Liver (tissue), 9 donors: ENCODE results near the gene TANC1. TPM values are rescaled to one million over a fixed set of nuclear protein-coding genes. Genes with fewer than 3 reads are reported as not detected.

Source experiments
- DNase-seq: peaks from one replicate; pipeline ENCODE4 v3.0.0-alpha.2; 2017; ENCODE audit warnings: low spot score
- H3K27ac ChIP-seq, 2 donors: one replicate each; pipeline ENCODE4 v1.7.0; 2013; ENCODE audit warnings: inconsistent platforms in 2 of 2, low read length in 2 of 2, control low read depth in 1 of 2, low read depth in 1 of 2, mild to moderate bottlenecking in 1 of 2
- H3K27me3 ChIP-seq, 4 donors: one replicate each; pipeline versions ENCODE4 v1.6.1 to v1.7.0; 2013; ENCODE audit warnings: low read length in 3 of 4, inconsistent platforms in 1 of 4, mild to moderate bottlenecking in 1 of 4, moderate library complexity in 1 of 4; ENCODE audit not compliant: control insufficient read depth in 4 of 4, insufficient read depth in 4 of 4
- H3K36me3 ChIP-seq, 4 donors: one replicate each; pipeline versions ENCODE4 v1.6.1 to v1.7.0; 2013; ENCODE audit warnings: low read length in 3 of 4, mild to moderate bottlenecking in 3 of 4, low read depth in 1 of 4, moderate library complexity in 1 of 4; ENCODE audit not compliant: control insufficient read depth in 4 of 4, insufficient read depth in 3 of 4
- H3K4me1 ChIP-seq, 4 donors: one replicate each; pipeline versions ENCODE4 v1.6.1 to v1.7.0; 2013; ENCODE audit warnings: low read length in 3 of 4, mild to moderate bottlenecking in 3 of 4, moderate library complexity in 1 of 4; ENCODE audit not compliant: control insufficient read depth in 4 of 4, insufficient read depth in 4 of 4
- H3K4me3 ChIP-seq, 3 donors: one replicate each; pipeline versions ENCODE4 v1.6.1 to v1.7.0; 2013; ENCODE audit warnings: low read length in 3 of 3, control low read depth in 1 of 3, low read depth in 1 of 3, mild to moderate bottlenecking in 1 of 3
- H3K9ac ChIP-seq, 2 donors: one replicate each; pipeline ENCODE4 v1.7.0; 2013; ENCODE audit warnings: low read length in 2 of 2, mild to moderate bottlenecking in 2 of 2, moderate library complexity in 2 of 2, control low read depth in 1 of 2, low read depth in 1 of 2
- H3K9me3 ChIP-seq, 4 donors: one replicate each; pipeline versions ENCODE4 v1.6.1 to v1.7.0; 2013; ENCODE audit warnings: low read length in 3 of 4; ENCODE audit not compliant: control insufficient read depth in 4 of 4
- CTCF ChIP-seq: fragments of 150-350 bp; IDR thresholded peaks from 2 replicates; pipeline ENCODE4 v1.5.1; 2017; ENCODE audit warnings: improper control_type of control experiment, low read depth, low read length; ENCODE audit not compliant: missing input control
- EGR1 ChIP-seq, 2 donors: IDR thresholded peaks; 2 replicates each; pipeline ENCODE4 v1.6.1; 2016 to 2018; ENCODE audit warnings: antibody characterized with exemption in 2 of 2, low read depth in 2 of 2
- FOXA1 ChIP-seq: IDR thresholded peaks from 2 replicates; pipeline ENCODE4 v1.6.1; 2016; ENCODE audit warnings: antibody characterized with exemption
- FOXA2 ChIP-seq: IDR thresholded peaks from 2 replicates; pipeline ENCODE4 v1.6.1; 2016; ENCODE audit warnings: antibody characterized with exemption
- GABPA ChIP-seq, 2 donors: IDR thresholded peaks in 1 of 2; conservative IDR thresholded peaks in 1 of 2; 2 replicates each; pipeline ENCODE4 v1.6.1; 2016; ENCODE audit warnings: antibody characterized with exemption in 2 of 2, mild to moderate bottlenecking in 1 of 2, moderate library complexity in 1 of 2
- HNF4A ChIP-seq, 2 donors: conservative IDR thresholded peaks; 2 replicates each; pipeline ENCODE4 v1.6.1; 2016; ENCODE audit warnings: antibody characterized with exemption in 2 of 2, mild to moderate bottlenecking in 2 of 2
- HNF4G ChIP-seq: IDR thresholded peaks from 2 replicates; pipeline ENCODE4 v1.6.1; 2016; ENCODE audit warnings: antibody characterized with exemption
- JUND ChIP-seq, 2 donors: IDR thresholded peaks; 2 replicates each; pipeline ENCODE4 v1.6.1; 2016; ENCODE audit warnings: antibody characterized with exemption in 2 of 2
- MAX ChIP-seq: IDR thresholded peaks from 2 replicates; pipeline ENCODE4 v1.6.1; 2016; ENCODE audit warnings: antibody characterized with exemption
- NR2F2 ChIP-seq: IDR thresholded peaks from 2 replicates; pipeline ENCODE4 v1.6.1; 2016; ENCODE audit warnings: antibody characterized with exemption
- RAD21 ChIP-seq, 2 donors: IDR thresholded peaks; 2 replicates each; pipeline ENCODE4 v1.6.1; 2016; ENCODE audit warnings: antibody characterized with exemption in 2 of 2, mild to moderate bottlenecking in 2 of 2
- REST ChIP-seq: IDR thresholded peaks from 2 replicates; pipeline ENCODE4 v1.6.1; 2016; ENCODE audit warnings: antibody characterized with exemption, mild to moderate bottlenecking
- RXRA ChIP-seq, 2 donors: IDR thresholded peaks; 2 replicates each; pipeline ENCODE4 v1.6.1; 2017 to 2018; ENCODE audit warnings: antibody characterized with exemption in 2 of 2, mild to moderate bottlenecking in 1 of 2
- SP1 ChIP-seq: IDR thresholded peaks from 2 replicates; pipeline ENCODE4 v1.6.1; 2018; ENCODE audit warnings: antibody characterized with exemption, mild to moderate bottlenecking
- TAF1 ChIP-seq: conservative IDR thresholded peaks from 2 replicates; pipeline ENCODE4 v1.6.1; 2016; ENCODE audit warnings: antibody characterized with exemption, mild to moderate bottlenecking
- YY1 ChIP-seq: IDR thresholded peaks from 2 replicates; pipeline ENCODE4 v1.6.1; 2016; ENCODE audit warnings: antibody characterized with exemption, mild to moderate bottlenecking
- ZBTB33 ChIP-seq: IDR thresholded peaks from 2 replicates; pipeline ENCODE4 v1.6.1; 2016; ENCODE audit warnings: antibody characterized with exemption
- WGBS: extraction: QIAGEN DNeasy Blood & Tissue Kit; methylation state at CpG from one replicate; pipeline ENCODE4 v1.1.7; 2013; 5-methylcytosine and 5-hydroxymethylcytosine counted together
- polyA plus RNA-seq, 2 donors: library from polyadenylated mRNA; stranded (reverse) in 1 of 2; unstranded in 1 of 2; fragments of 200-250 nt in 1 of 2; fragments of >200 nt in 1 of 2; fragmentation: Nextera tagmentation in 1 of 2; extraction: Ambion mirVana in 1 of 2; gene quantifications; one replicate each; pipeline versions ENCODE4 v1.2.1 to v1.2.3, GENCODE V29; 2013 to 2015
- total RNA-seq, 2 donors: library from RNA; depleted of rRNA; stranded (reverse); fragments of >200 nt; gene quantifications; one replicate each; pipeline ENCODE4 v1.2.3, GENCODE V29; 2014
- donor health status: healthy.
- donor health status: healthy.
- donor health status: healthy.
- donor health status: healthy.
- donor health status: healthy.

The TANC1 gene
- total and polyA plus RNA-seq, 4 donors, result 3.7 to 17.7 (median 5.2) TPM

GRCh38 chr2:159030674-159031380 is 62.4 kb downstream of the TANC1 start:
- Histone ChIP-seq H3K36me3 (no peaks in the 10 kb centered on the region), H3K27me3 (no peaks in the 10 kb centered on the region), H3K4me1 (peaks cover 0 to 2% (median 0%) of the 10 kb centered on the region in 4 donors), H3K9me3 (no peaks in the 10 kb centered on the region), H3K27ac (peak overlapping the region; percentile 23 to 50), H3K9ac (no peak overlapping the region), H3K4me3 (no peak overlapping the region)
- 66% methylated on average over 2 of the region's 2 CpGs for WGBS
- TF ChIP-seq HNF4G (no peak), RXRA (IDR thresholded peaks at IDR 0.05) (peak; percentile 42 to 49), FOXA2 (no peak), SP1 (peak; percentile 14), NR2F2 (peak; percentile 99), REST (peak; percentile 24), RAD21 (IDR thresholded peaks at IDR 0.05) (peak in 1 of 2 donors; percentile 34), HNF4A (conservative IDR thresholded peaks at IDR 0.05) (no peak)
- DNase-seq, result no peak

GRCh38 chr2:159032146-159032545 is 63.7 kb downstream of the TANC1 start:
- no peaks in the 10 kb centered on the region for H3K9me3 ChIP-seq
- peaks cover 0 to 2% (median 0%) of the 10 kb centered on the region in 4 donors for H3K4me1 ChIP-seq
- WGBS, result 77% methylated on average over 3 of the region's 3 CpGs
- no peak overlapping the region for H3K4me3 ChIP-seq
- H3K36me3 ChIP-seq, result no peaks in the 10 kb centered on the region
- TF ChIP-seq HNF4A (conservative IDR thresholded peaks at IDR 0.05) (no peak), RAD21 (IDR thresholded peaks at IDR 0.05) (no peak), JUND (IDR thresholded peaks at IDR 0.05) (no peak), GABPA (IDR thresholded peaks at IDR 0.05 in 1 of 2, conservative IDR thresholded peaks at IDR 0.05 in 1 of 2) (no peak), CTCF (no peak), TAF1 (no peak), YY1 (no peak)
- H3K27me3 ChIP-seq, result no peaks in the 10 kb centered on the region
- no peak for DNase-seq
- no peak overlapping the region for H3K9ac ChIP-seq
- peak overlapping the region in 1 of 2 donors; percentile 25 for H3K27ac ChIP-seq

- TF ChIP-seq FOXA1 (no peak), FOXA2 (no peak), EGR1 (IDR thresholded peaks at IDR 0.05; ENCODE audit: low read depth in 2 of 2) (no peak), RAD21 (IDR thresholded peaks at IDR 0.05) (no peak), NR2F2 (no peak), ZBTB33 (no peak), MAX (no peak), CTCF (no peak), TAF1 (no peak), HNF4G (no peak), SP1 (no peak)
- H3K4me1 ChIP-seq, result peaks cover 0 to 2% (median 0%) of the 10 kb centered on the region in 4 donors
- H3K36me3 ChIP-seq, result no peaks in the 10 kb centered on the region
- H3K9me3 ChIP-seq, result no peaks in the 10 kb centered on the region
- DNase-seq, result no peak
- no peaks in the 10 kb centered on the region for H3K27me3 ChIP-seq
- no peak overlapping the region for H3K27ac ChIP-seq
- 80% methylated on average over 2 of the region's 2 CpGs for WGBS
- H3K9ac ChIP-seq, result no peak overlapping the region
- no peak overlapping the region for H3K4me3 ChIP-seq
Measured at GRCh38 chr2:159032580-159032979, 64.1 kb downstream of the TANC1 start.
